Kidney tubule cell (primary cell): Measurements from ENCODE around the gene TMEM178A.
A peak's percentile ranks its signal among the peaks of the same experiment; 100 is the strongest.

Experiments
- DNase-seq: peaks from one replicate; pipeline ENCODE4 v3.0.0-alpha.2; 2018; ENCODE audit warnings: low spot score

Gene TMEM178A

DNA sequence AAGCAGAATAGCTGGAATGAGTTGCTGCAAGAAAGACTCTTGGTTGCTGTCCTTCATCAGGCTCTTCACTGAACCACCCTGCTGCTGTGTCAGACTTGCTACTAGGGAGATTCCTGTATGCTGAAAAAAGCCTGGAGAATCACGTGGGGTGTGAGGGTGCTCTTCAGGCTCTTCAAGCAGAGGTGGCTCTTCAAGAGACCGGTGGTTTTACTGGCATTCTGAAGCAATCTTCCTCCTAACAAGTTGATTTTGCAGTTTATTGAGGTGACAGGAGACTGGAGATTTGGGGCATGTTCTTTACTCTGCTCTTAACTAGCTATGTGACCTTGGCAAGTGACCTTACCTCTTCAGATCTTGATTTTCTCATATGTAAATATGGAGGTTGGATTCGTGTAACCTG is 14.1 kb downstream of the TMEM178A start:
- no peak for DNase-seq

DNA sequence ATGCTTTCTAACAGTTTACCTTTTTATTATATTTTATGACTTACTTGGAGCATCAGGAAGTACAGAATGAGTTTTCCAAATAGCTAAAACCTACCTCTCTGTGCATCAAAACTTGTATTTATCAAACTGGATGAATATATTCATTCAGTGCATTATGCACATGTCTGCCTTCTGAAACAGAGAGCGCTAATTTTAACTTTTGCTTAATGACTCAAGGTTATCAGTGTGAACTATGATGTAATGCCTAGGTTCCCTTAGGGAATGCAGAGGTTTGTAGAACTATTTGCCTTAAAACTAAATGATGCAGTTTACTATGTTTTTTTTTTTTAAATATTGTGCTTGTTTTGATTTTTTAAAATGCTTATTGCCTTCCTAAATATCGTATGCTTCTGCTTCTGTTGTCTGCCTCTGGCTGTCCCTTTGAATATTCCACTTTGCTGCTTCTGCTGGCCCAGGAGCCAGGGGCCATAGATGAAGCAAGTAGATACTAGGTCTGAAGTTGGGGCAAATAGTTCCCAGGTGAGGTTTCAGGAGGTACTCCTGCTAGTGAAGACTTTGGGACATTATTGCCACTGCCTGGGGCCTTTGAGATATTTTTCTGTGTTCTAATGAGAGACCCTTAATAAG is 16.5 kb downstream of the TMEM178A start:
- no peak for DNase-seq

DNA sequence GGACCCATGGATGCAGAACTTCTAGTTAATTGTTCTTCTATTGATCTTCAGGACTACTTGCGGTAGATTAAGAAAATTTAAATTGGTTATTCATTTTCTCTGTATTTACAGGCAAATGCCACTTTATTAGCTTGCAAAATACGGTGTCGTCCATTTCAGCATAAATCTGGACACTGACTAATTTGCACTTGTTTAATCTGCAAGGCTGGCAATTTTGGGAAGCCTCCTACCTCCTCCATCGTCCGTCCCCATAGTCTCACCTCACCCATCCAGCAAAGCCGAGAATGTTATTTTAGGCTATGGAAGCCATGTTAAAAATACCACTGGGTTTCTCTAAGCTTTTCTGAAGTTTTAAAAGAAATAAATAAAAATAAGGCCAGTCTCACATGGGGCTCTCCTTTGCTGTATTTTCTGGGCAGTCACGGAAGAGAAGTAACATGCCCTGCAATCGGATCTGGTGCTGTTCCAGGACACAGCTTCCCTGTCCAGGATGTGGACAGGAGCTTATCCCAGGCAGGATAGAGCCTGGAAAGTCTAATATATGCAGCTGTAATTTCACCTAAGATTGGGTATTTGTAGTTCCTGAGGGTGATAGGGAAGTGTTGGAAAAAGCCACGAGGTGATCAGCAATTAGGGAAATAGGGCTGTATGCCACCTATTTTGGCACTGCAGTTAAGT is 17.4 kb downstream of the TMEM178A start:
- DNase-seq, result no peak

DNA sequence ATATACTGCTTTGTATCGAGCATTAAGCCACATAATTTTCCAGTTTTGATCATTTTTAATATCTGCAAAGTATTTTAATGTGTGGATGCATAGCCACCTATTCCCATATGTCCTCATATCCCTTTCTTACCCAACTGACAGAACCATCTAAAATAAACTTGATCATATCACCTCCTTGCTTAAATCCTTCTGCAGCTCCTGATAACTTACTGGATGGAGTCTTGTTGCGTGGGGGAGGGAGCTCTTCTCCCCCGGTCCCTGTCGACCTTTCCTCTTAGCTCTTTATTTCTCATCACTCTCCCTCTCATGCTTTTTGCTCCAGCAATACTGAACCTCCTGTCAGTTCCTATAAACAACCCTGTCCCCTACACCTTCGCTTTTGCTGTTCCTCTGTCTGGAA is 18.7 kb downstream of the TMEM178A start:
- DNase-seq, result no peak

DNA sequence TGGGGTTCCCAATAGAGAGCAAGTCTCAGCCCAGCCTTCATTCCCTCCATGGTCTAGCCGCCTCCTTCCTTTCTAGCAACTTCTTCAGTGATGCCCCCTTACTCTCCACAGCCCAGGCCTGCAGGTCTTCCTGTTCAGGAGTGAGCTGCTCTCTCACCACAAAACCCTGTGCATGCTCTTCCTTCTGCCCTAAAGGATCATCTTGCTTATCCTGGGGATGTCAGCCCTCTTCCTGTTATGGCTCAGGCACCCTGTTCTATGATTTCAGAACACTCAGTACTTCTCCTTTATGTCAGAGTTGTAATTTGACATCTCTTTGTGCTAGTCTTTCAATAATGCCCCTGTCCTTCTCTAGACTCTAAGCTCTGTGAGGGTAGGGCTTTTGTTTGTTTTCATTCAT is 19.4 kb downstream of the TMEM178A start:
- no peak for DNase-seq

DNA sequence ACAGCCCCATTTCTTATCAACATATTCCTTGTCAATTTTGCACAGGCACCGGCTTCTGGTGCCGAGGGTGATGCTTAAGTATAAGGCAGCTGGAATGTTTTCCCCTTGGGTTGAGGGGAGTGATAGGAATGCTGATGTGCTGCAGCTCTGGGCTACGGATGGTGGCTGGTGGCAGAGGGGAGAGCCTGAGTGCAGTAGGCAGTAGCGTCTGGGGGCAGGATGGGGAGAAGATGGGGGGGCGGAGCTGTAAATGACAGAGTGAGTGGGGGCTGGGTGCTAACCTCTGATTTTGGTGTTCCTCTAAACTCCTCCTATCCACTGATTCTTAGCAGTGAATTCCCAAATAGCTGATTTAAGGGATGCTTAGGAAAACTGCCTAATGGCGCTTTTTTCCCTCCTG is 20.7 kb downstream of the TMEM178A start:
- no peak for DNase-seq

DNA sequence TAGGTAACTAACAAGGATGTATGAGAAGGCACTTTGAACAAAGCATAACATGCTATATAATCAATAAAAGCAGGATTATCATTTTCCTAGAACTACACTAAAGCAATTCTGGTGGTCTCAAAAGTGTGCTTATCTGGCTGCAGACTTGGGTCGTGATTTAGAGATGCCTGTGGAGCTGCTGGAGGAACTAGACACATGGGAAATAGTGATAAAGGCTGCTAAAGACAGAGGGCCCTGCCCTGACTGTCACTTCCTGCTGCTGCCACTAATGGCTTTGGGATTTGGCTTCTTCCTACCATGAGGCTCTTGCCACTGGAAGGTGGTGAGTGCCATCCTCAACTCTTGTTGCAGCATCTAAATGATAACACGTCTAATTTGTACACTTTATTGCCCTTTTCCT is 22.5 kb downstream of the TMEM178A start:
- DNase-seq, result no peak

DNA sequence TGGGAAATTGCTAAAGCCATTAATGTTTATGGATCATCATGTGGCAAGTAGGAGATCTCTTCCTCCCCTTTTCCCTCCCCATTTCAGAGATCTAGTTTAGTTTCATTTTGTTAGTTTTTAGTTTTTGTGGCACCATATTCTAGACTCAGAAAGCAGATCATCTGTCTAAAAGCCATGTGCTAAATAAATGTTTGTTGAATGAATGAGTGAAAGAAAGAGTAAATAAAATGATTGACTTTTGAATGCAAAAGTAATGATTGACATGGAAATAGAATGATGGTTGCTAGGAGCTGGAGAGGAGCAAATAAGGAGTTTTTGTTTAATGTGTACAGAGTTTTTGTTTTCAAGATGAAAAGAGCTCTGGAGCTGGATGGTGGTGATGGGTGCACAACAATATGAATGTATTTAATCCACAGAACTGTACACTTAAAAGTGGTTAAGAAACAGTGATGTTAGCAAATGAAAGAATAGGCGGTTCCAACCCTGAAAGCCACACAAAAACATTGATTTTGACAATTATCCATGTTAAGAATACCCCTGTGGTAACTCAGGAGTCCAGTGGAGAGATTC is 23.6 kb downstream of the TMEM178A start:
- DNase-seq, result no peak

DNA sequence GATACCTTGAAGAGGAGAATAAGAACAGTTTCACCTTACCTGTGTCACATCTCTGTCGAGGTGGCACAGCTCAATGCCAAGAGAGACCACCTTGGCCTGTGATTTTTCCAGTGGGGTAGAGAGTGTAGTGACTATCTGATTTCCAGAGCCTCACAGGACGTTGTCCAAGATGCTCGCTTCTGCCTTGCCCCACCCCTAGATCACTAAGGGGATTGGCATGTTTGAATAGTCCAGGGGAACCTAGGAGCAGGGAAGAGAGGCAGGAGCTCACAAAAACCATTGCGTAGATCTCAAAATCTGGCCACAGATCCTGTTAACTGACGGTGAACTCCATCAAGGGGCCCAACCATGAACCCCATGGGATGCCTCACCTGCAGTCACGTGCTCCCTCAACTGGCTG is 24.2 kb downstream of the TMEM178A start:
- DNase-seq, result no peak

DNA sequence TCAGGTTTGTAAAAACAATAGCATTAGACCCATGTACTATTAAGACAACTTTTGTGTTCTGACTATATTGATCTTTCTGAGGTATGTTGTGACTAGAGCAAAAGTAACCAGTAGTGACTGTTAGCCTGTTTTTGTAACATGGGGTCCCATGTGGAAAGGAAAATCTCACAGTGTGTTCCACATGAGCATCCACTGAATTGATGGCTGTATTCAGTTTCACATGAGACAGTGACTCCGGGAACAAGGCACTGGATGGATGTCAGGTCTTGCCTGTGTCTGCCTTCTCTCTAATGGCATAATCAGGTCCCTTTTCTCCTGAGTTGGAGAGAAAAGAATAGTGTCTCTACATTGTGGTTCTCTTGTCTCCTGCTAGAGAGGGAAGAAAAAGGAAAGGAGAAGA is 27.5 kb downstream of the TMEM178A start:
- no peak for DNase-seq

DNA sequence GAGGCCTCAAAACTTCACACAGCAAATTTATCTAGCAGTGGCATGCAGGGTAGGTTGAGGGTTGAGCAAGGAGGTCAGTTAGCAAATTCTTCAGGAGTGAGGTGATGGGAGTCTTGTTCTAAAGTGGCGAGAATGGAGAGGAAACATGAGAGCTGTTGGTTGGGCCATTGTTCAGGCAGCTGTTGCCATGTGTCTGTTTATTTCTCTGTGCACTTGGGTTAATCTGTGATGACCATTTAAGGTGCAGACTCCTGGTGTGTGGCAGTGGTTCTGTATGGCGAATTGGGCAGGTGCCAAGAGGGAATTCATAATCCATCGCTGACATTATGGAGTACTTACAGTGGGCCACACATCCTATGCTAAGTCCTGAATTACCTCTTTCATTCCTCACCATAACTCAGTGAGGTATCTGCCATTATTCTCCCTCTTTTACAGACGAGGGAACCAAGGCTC is 30.4 kb downstream of the TMEM178A start:
- peak; percentile 73 for DNase-seq

DNA sequence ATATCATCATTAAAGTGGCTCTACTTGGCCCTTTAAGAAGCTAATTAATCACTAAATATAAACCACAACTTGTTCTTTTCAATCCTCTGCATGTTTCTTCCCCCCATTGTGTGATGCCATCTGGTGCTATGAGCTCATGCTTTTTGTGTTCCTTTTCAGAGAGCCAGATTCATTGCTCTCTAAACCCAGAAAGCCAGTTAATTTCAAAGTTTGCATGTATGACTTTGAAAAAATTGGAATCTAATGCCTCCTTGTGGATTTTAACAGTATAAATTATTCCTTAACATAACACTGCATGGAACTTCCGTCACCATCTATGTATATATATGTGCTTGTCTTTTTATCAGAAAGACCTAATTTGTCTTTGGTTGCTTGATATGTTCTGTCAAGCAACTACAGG is 31.1 kb downstream of the TMEM178A start:
- DNase-seq, result peak; percentile 38

DNA sequence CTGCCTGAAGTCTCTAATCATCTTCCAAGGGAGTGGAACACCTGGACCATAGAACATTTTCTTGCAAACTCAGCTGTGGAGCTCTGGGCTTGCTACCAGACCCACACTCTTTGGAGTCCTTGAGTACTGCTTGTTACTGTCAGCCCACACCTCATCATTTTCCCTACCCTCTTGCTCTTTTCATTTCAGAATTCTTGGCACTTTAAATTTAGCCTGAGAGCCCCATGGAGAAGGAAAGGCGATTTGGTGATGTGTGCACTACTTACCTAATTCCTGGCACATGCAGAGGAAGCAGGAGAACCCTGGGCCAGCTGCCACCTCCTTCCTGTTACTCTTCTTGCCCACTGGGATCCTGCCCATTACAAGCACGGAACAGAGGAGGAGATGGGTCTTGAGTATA is 31.7 kb downstream of the TMEM178A start:
- DNase-seq, result no peak

DNA sequence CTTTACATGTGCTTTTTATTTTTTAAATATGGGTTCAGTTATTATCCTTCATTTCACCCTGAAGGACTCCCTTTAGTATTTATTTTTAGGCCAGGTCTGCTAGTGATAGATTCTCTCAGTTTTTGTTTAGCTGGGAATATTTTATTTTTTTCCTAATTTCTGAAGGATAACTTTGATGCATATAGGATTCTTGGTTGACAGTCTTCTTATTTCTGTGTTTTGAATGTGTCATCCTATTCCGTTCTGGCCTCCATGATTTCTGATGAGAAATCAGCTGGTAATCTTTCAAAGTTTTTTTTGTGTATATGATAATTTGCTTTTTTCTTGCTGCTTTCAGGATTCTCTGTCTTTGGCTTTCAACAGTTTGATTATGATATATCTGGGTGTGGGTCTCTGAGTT is 35.4 kb downstream of the TMEM178A start:
- DNase-seq, result no peak

DNA sequence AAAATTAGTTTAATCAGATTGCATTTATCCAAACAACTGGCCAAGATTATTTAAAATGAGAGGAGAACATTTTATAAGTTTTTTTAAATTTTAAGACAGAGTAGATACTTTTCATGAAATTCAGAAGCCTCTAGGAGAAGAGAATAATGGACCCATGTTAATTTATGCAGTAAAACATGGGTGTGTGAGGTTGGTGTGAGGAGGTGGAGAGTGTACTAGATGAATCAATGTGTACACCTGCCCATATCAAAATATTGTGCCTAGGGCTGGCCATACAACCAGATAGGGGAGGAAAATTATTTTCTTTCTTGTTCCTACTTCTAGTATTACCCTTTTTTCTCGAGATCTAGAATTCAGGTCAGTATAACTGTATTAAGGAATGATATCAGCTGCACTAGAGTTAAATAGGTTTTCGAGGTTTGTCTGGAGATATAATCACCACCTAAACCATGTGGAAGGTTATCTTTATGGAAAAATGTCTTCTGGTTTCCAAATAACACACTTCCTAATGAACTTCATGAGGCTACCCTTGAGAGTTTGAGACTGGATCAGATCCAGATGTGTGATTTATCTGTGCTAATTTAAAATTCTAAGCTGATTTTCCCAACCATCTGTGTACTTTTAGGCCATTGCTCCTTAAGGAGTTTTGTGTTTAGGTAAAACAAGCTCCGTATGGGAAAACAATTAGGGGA is 37.6 kb downstream of the TMEM178A start:
- no peak for DNase-seq

DNA sequence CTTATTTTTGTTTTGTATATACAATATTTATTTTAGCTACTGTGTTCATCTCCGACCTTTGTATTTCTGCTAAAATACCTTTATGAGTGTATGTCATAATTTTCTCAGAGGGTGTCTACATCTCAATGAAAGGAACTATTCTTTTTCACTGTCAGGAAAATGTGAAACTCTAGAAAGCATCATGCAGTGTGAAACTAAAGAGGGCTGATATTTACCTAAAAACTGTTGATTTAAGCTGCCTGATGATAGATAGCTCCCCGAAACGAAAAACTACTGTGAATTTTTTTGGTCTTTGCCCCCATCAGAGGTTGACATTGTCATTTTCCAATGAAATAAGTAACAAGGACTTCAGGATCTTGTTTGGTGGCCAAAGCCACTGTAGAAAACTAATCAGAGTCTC is 38.8 kb downstream of the TMEM178A start:
- DNase-seq, result no peak

DNA sequence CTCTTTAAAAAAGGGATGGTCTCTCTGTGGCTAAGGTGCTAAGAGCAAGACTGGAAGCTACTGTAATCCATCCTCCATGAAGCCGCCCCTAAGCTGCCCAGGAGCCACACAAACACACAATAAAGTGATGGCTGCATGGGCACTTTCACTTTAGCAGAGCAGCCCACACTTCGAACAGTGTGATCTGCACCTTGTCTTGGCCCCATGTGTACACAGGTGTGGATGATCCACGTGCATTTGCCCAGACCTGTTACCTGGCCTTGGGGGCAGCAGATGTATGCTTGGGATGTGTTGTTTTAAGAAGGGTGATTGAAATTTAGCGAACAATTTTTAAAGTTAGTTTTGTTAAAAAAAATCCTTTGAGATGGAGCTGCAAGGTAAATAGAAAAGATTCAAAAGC is 39.9 kb downstream of the TMEM178A start:
- no peak for DNase-seq

DNA sequence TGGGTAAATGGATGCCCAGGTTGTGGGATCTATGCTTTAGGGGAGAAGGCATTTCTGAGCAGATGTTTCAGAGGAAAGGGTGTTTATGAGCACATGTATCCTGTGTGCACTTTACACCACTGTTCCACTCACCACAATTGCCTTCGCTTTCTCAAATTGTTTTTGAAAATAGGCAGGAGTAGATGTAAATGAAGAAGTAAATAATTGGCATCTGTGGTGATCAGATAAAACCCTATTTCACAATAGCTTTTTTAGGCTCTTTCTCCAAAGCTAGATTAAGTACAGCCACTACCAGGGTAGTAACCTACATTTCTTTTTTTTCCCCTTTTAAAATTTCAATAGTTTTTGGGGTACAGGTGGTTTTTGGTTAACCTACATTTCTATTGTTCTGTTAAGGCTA is 40.6 kb downstream of the TMEM178A start:
- DNase-seq, result no peak

DNA sequence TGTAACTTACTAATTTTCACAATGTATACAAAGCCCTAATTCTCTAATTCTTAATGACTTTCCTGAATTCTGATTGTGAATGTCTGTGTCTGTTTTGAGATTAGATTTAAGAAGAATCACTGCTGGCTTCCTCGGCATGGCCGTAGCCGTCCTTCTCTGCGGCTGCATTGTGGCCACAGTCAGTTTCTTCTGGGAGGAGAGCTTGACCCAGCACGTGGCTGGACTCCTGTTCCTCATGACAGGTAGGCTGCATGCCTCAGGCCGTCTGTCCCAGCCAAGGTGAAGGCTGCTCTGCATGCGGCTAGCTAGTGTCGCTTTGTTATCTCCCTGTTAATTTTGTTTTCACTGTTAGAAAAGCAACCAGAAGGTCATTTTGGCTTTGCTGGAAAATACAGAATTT is 41.2 kb downstream of the TMEM178A start:
- DNase-seq, result no peak

DNA sequence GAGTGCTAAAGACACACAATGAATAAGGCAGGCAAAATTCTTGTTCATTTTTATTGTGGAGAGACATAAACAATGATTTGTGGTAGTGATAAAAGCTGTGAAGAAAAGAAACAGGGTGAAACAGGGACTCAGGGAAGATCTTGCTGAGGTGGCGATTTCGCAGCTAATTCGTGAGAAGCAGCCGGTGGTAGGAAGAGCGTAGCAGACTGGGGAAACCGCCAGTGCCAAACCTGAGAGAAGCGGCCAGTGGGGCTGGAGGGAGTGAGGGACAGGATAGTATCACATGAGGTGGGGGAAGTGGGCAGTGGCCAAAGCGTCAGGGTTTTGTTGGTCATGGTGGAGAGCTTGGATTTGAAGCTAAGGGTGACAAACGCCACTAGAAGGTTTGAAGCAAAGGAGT is 42.3 kb downstream of the TMEM178A start:
- DNase-seq, result no peak

DNA sequence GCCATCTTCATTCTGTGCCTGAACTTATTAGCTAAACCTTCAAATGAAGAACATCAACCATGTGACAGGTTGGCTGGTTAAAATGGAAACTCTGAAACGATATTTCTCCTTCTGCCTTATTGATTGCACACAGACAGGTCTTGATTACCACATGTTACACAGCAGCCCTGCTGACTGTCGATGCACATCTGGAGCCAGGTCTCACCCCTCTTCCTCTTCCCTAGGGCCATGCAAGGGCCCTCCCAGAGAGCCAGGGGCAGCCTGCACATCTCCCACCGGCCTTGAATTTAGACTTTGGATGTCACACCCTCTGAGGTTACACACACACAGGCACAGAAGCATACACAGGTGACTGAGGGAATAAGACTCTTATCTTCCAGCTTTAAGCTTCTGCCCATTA is 45.1 kb downstream of the TMEM178A start:
- no peak for DNase-seq

DNA sequence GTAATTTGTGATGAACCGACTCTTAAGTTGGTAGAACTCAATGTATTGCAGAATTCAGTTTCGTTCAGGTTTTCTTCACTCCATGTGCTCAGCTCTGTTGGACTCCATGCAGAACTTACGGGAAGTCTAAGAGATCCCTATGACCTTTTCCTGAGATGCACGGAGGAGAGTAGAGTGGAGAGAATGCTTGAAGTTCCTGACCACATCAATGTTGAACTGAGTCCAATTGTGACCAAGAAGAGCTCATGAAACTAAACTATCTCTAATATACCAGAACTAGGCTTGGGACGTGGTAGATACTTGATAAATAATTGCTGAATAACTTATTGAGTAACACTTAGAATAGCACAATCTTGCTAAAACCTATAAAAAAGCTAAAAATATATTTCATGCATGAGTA is 47.2 kb downstream of the TMEM178A start:
- no peak for DNase-seq

DNA sequence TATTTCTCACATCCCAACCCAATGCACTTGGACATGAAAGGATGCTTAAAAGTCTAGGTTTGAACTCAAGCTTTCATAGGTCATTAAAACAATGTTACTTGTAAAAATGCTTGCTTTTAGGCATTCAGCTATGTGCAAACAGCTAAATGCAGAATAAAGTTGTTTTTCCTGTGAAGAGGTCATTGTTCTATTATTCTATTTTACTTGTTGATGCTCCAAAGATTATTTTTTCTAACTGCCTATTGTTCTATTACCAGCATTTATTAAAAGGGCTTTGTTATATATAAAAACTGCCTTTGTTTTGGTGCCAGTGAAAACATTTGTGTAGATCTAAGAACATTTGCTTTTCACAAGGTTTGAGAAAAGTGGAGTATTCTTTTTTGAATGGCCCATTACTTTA is 49.4 kb downstream of the TMEM178A start:
- no peak for DNase-seq
